H1 (cell line): ENCODE results near the gene TOM1L2. TPM values are rescaled to one million over a fixed set of nuclear protein-coding genes. Genes with fewer than 3 reads are reported as not detected.

Source experiments
- BRCA1 ChIP-seq: IDR thresholded peaks from 2 replicates; pipeline ENCODE4 v1.6.1; 2012; ENCODE audit warnings: low read depth, low read length, improper control_type of control experiment
- CBX5 ChIP-seq: fragments of 300-800, 300-1000 bp; sonication (generic); IDR thresholded peaks from 2 replicates; pipeline ENCODE4 v1.7.1; 2016; ENCODE audit warnings: antibody characterized with exemption, low read length, low read depth
- CBX8 ChIP-seq: fragments of 300-800, 300-1000 bp; sonication (generic); IDR thresholded peaks from 2 replicates; pipeline ENCODE4 v1.7.1; 2016; ENCODE audit warnings: low read depth, low read length, borderline replicate concordance
- CHD7 ChIP-seq: fragments of 300-600 bp; sonication (generic); IDR thresholded peaks from 2 replicates; pipeline ENCODE4 v1.7.1; 2012; ENCODE audit warnings: low read length, moderate library complexity, mild to moderate bottlenecking, inconsistent platforms; ENCODE audit not compliant: insufficient replicate concordance
- EZH2 ChIP-seq: fragments of 200-600 bp; sonication (generic); IDR thresholded peaks from 2 replicates; pipeline ENCODE4 v1.7.1; 2012; ENCODE audit warnings: low read depth, mild to moderate bottlenecking, moderate library complexity, low read length, inconsistent platforms; ENCODE audit not compliant: severe bottlenecking
- RFX5 ChIP-seq: IDR thresholded peaks from 2 replicates; pipeline ENCODE4 v1.6.1; 2011; ENCODE audit warnings: low read depth, low read length, improper control_type of control experiment, borderline replicate concordance
- polyA plus RNA-seq, 7 experiments: library from polyadenylated mRNA; depleted of rRNA in 3 of 7; stranded (reverse) in 5 of 7; unstranded in 2 of 7; fragments of >200 nt in 5 of 7; fragments of 200-250 nt in 2 of 7; gene quantifications; 1 replicate in 5 of 7; 2 replicates in 1 of 7; 4 replicates in 1 of 7; pipeline versions ENCODE4 v1.2.1 to v1.2.3, GENCODE V29; 2011 to 2013; ENCODE audit warnings: missing spikeins in 2 of 7, mixed read lengths in 2 of 7
- total RNA-seq: library from RNA; stranded (reverse); fragmentation: NEBNext Ultra II Directional; extraction: Animal tissue kit (Norgen Biotek cat#: 25700); gene quantifications from 2 replicates; pipeline ENCODE4 v1.2.1, GENCODE V29; 2021

The TOM1L2 gene
- total and polyA plus RNA-seq, 2 of the 8 experiments (the other 6 are each of a cell fraction or from before 2014, with no cell fraction given), result 2.0 to 3.4 TPM

GRCh38 chr17:17796787-17797061, 175.5 kb downstream of the TOM1L2 start (continued):
- TF ChIP-seq CHD7 (no peak), CBX8 (no peak), RFX5 (no peak), BRCA1 (no peak), EZH2 (no peak), CBX5 (no peak)
- TF ChIP-seq, all 59 proteins: peak for 0
